H9 (cell line): ENCODE results near the gene MAP1B. TPM values are rescaled to one million over a fixed set of nuclear protein-coding genes. Genes with fewer than 3 reads are reported as not detected.

Source experiments
- DNase-seq: peaks from one replicate; pipeline ENCODE4 v3.0.0-alpha.2; 2017
- H2AFZ ChIP-seq: one replicate; pipeline ENCODE4 v1.6.1; 2013; ENCODE audit warnings: mild to moderate bottlenecking, low read length, control low read depth, moderate library complexity
- H2AK5ac ChIP-seq: 2 replicates; pipeline ENCODE4 v1.6.1; 2013; ENCODE audit warnings: low read length, control low read depth, mixed read lengths; ENCODE audit not compliant: insufficient read length
- H2BK120ac ChIP-seq: one replicate; pipeline ENCODE4 v1.6.1; 2013; ENCODE audit warnings: low read depth, mild to moderate bottlenecking, low read length, control low read depth, inconsistent platforms; ENCODE audit not compliant: poor library complexity, severe bottlenecking
- H2BK12ac ChIP-seq: 2 replicates; pipeline ENCODE4 v1.6.1; 2013; ENCODE audit warnings: low read length, control low read depth, mixed read lengths, low read depth; ENCODE audit not compliant: insufficient read length
- H2BK15ac ChIP-seq: 2 replicates; pipeline ENCODE4 v1.6.1; 2013; ENCODE audit warnings: low read depth, low read length, control low read depth
- H2BK20ac ChIP-seq: one replicate; pipeline ENCODE4 v1.6.1; 2013; ENCODE audit warnings: low read depth, mild to moderate bottlenecking, low read length, control low read depth, inconsistent platforms; ENCODE audit not compliant: poor library complexity, severe bottlenecking
- H2BK5ac ChIP-seq: 2 replicates; pipeline ENCODE4 v1.6.1; 2013; ENCODE audit warnings: low read length, control low read depth, mixed read lengths; ENCODE audit not compliant: insufficient read length
- H3K14ac ChIP-seq: 2 replicates; pipeline ENCODE4 v1.6.1; 2013; ENCODE audit warnings: low read length, control low read depth; ENCODE audit not compliant: insufficient read depth
- H3K18ac ChIP-seq: 2 replicates; pipeline ENCODE4 v1.6.1; 2013; ENCODE audit warnings: low read depth, mild to moderate bottlenecking, mixed read lengths, low read length, control low read depth; ENCODE audit not compliant: insufficient read length
- H3K23ac ChIP-seq: 2 replicates; pipeline ENCODE4 v1.6.1; 2013; ENCODE audit warnings: low read length, control low read depth, mixed read lengths, low read depth; ENCODE audit not compliant: insufficient read length
- H3K23me2 ChIP-seq: 2 replicates; pipeline ENCODE4 v1.6.1; 2013; ENCODE audit warnings: low read depth, mild to moderate bottlenecking, mixed read lengths, low read length, control low read depth; ENCODE audit not compliant: insufficient read length, poor library complexity, severe bottlenecking
- H3K27ac ChIP-seq: 2 replicates; pipeline ENCODE4 v1.5.1; 2013; ENCODE audit warnings: low read length, control low read depth, mixed read lengths, low read depth; ENCODE audit not compliant: insufficient read length
- H3K27me3 ChIP-seq: 2 replicates; pipeline ENCODE4 v1.6.1; 2013; ENCODE audit warnings: low read length, control low read depth, inconsistent platforms; ENCODE audit not compliant: insufficient read depth
- H3K4ac ChIP-seq: 2 replicates; pipeline ENCODE4 v1.6.1; 2013; ENCODE audit warnings: low read depth, mild to moderate bottlenecking, control low read depth, inconsistent platforms, low read length, moderate library complexity
- H3K4me1 ChIP-seq: 2 replicates; pipeline ENCODE4 v1.6.1; 2013; ENCODE audit warnings: low read length, control low read depth, inconsistent platforms; ENCODE audit not compliant: insufficient read depth
- H3K4me2 ChIP-seq: 2 replicates; pipeline ENCODE4 v1.6.1; 2013; ENCODE audit warnings: low read length, control low read depth, mixed read lengths; ENCODE audit not compliant: insufficient read length, insufficient read depth
- H3K56ac ChIP-seq: 2 replicates; pipeline ENCODE4 v1.6.1; 2013; ENCODE audit warnings: low read depth, mild to moderate bottlenecking, mixed read lengths, low read length, control low read depth; ENCODE audit not compliant: insufficient read length
- H3K79me1 ChIP-seq: 2 replicates; pipeline ENCODE4 v1.6.1; 2013; ENCODE audit warnings: low read depth, mild to moderate bottlenecking, moderate library complexity, low read length, control low read depth, inconsistent platforms; ENCODE audit not compliant: insufficient read depth, poor library complexity, severe bottlenecking
- H3K79me2 ChIP-seq: 2 replicates; pipeline ENCODE4 v1.6.1; 2013; ENCODE audit warnings: low read length, control low read depth, inconsistent platforms; ENCODE audit not compliant: insufficient read depth
- H3K9ac ChIP-seq: 2 replicates; pipeline ENCODE4 v1.6.1; 2013; ENCODE audit warnings: low read length, control low read depth, mixed read lengths; ENCODE audit not compliant: insufficient read length; ENCODE audit errors: extremely low read depth
- H3K9me3 ChIP-seq: one replicate; pipeline ENCODE4 v1.6.1; 2013; ENCODE audit warnings: low read depth, low read length, inconsistent platforms; ENCODE audit not compliant: control insufficient read depth
- H3T11ph ChIP-seq: one replicate; pipeline ENCODE4 v1.6.1; 2013; ENCODE audit warnings: mild to moderate bottlenecking, low read length, control low read depth, inconsistent platforms
- H4K20me1 ChIP-seq: one replicate; pipeline ENCODE4 v1.6.1; 2013; ENCODE audit not compliant: control insufficient read depth, insufficient read length, insufficient read depth
- H4K5ac ChIP-seq: 2 replicates; pipeline ENCODE4 v1.6.1; 2013; ENCODE audit warnings: low read depth, mild to moderate bottlenecking, mixed read lengths, low read length, control low read depth; ENCODE audit not compliant: insufficient read length
- H4K8ac ChIP-seq: replicated peaks from 2 replicates; pipeline ENCODE4 v1.6.1; 2013; ENCODE audit warnings: low read length, control low read depth, mixed read lengths, low read depth; ENCODE audit not compliant: insufficient read length
- H4K91ac ChIP-seq: 2 replicates; pipeline ENCODE4 v1.6.1; 2013; ENCODE audit warnings: low read depth, mild to moderate bottlenecking, moderate library complexity, mixed read lengths, low read length, control low read depth; ENCODE audit not compliant: insufficient read length
- H3K27ac Mint-ChIP-seq, 3 experiments: 2 replicates in 2 of 3; 3 replicates in 1 of 3; pipeline ENCODE4 v1.8.0; 2020 to 2021; ENCODE audit warnings: mixed read lengths in 3 of 3, mild to moderate bottlenecking in 1 of 3, moderate library complexity in 1 of 3
- H3K27me3 Mint-ChIP-seq: 2 replicates; pipeline ENCODE4 v1.8.0; 2021; ENCODE audit warnings: low read depth, mild to moderate bottlenecking, moderate library complexity, mixed read lengths
- H3K36me3 Mint-ChIP-seq, 3 experiments: 2 replicates in 2 of 3; 3 replicates in 1 of 3; pipeline ENCODE4 v1.8.0; 2020 to 2021; ENCODE audit warnings: low read depth in 3 of 3, mixed read lengths in 3 of 3; ENCODE audit not compliant: insufficient read depth in 1 of 3
- H3K4me1 Mint-ChIP-seq, 2 experiments: 2 replicates each; pipeline ENCODE4 v1.8.0; 2020; ENCODE audit warnings: mixed read lengths in 2 of 2
- H3K4me3 Mint-ChIP-seq, 2 experiments: 2 replicates in 1 of 2; 3 replicates in 1 of 2; pipeline ENCODE4 v1.8.0; 2020 to 2021; ENCODE audit warnings: mild to moderate bottlenecking in 2 of 2, mixed read lengths in 2 of 2, moderate library complexity in 1 of 2
- H3K9me3 Mint-ChIP-seq, 2 experiments: 2 replicates in 1 of 2; 3 replicates in 1 of 2; pipeline ENCODE4 v1.8.0; 2020; ENCODE audit warnings: mild to moderate bottlenecking in 2 of 2, mixed read lengths in 2 of 2, moderate library complexity in 1 of 2
- CTCF ChIP-seq: fragments of 200-600 bp; sonication (generic); conservative IDR thresholded peaks from 3 replicates; pipeline ENCODE4 v1.8.0; 2021; ENCODE audit warnings: antibody characterized with exemption, mild to moderate bottlenecking
- WGBS: extraction: QIAGEN DNeasy Blood & Tissue Kit; methylation state at CpG from one replicate; pipeline ENCODE4 v1.1.7; 2013; ENCODE audit warnings: missing lambda C conversion rate, low lambda C conversion rate, mixed read lengths; ENCODE audit not compliant: insufficient read length; ENCODE audit errors: extremely low coverage; 5-methylcytosine and 5-hydroxymethylcytosine counted together
- total RNA-seq: library from RNA; stranded (reverse); gene quantifications from 2 replicates; pipeline ENCODE4 v1.2.1, GENCODE V29; 2021

Gene MAP1B
- total RNA-seq, 1 experiment from 2014 or later: 67.5 TPM

- Mint-ChIP-seq H3K9me3 (no peaks in the 10 kb centered on the region), H3K27me3 (no peaks in the 10 kb centered on the region), H3K36me3 (peaks cover 9 to 31% (median 29%) of the 10 kb centered on the region in 3 experiments; a peak in 5 of 7 replicates), H3K4me1 (peaks cover 32 to 36% of the 10 kb centered on the region in 2 experiments), H3K4me3 (no peak overlapping the region), H3K27ac (peak overlapping the region; percentile 21 to 82 (median 64); a peak in 3 of 7 replicates)
- no peak overlapping the region for H2BK120ac ChIP-seq
- no peak overlapping the region for H3K27ac ChIP-seq
- H4K8ac ChIP-seq: no peak overlapping the region
- no peak overlapping the region for H2BK12ac ChIP-seq
- no peak overlapping the region for H3T11ph ChIP-seq
- no peaks in the 10 kb centered on the region for H3K9me3 ChIP-seq
- no CpG with 5 or more reads among the region's 2 CpGs for whole genome bisulfite sequencing
- H3K79me1 ChIP-seq: no peaks in the 10 kb centered on the region
- H3K14ac ChIP-seq: no peak overlapping the region
- no peak for TF ChIP-seq CTCF
- H4K91ac ChIP-seq: no peak overlapping the region
- H3K4me1 ChIP-seq: peaks cover 8% of the 10 kb centered on the region; the same call in 1 of the 2 replicates
- no peak overlapping the region for H2AFZ ChIP-seq
- H4K20me1 ChIP-seq: no peaks in the 10 kb centered on the region
- H2BK15ac ChIP-seq: no peak overlapping the region
- H2AK5ac ChIP-seq: no peak overlapping the region
- no peak overlapping the region for H2BK5ac ChIP-seq
- no peak overlapping the region for H3K9ac ChIP-seq
- no peak overlapping the region for H3K23ac ChIP-seq
- H3K56ac ChIP-seq: no peak overlapping the region
- no peak for DNase-seq
- H2BK20ac ChIP-seq: no peak overlapping the region
- no peak overlapping the region for H3K4ac ChIP-seq
- no peaks in the 10 kb centered on the region for H3K23me2 ChIP-seq
- H4K5ac ChIP-seq: no peak overlapping the region
- H3K4me2 ChIP-seq: no peak overlapping the region
- no peaks in the 10 kb centered on the region for H3K79me2 ChIP-seq
- no peak overlapping the region for H3K18ac ChIP-seq
- no peaks in the 10 kb centered on the region for H3K27me3 ChIP-seq
Observed at GRCh38 chr5:72232838-72233237, 125.6 kb downstream of the MAP1B start.
